CD1c-positive myeloid dendritic cell (primary cell): Measurements from ENCODE around the gene VSIG10.
"Not testable (repeated sequence)": the region's sequence is repeated elsewhere in the genome, so short reads cannot be mapped to it uniquely, and the experiment has no call there.

Experiments
- DNase-seq: peaks from one replicate; pipeline ENCODE4 v3.0.0-alpha.2; 2016; ENCODE audit errors: extremely low spot score

VSIG10 gene, protein sequence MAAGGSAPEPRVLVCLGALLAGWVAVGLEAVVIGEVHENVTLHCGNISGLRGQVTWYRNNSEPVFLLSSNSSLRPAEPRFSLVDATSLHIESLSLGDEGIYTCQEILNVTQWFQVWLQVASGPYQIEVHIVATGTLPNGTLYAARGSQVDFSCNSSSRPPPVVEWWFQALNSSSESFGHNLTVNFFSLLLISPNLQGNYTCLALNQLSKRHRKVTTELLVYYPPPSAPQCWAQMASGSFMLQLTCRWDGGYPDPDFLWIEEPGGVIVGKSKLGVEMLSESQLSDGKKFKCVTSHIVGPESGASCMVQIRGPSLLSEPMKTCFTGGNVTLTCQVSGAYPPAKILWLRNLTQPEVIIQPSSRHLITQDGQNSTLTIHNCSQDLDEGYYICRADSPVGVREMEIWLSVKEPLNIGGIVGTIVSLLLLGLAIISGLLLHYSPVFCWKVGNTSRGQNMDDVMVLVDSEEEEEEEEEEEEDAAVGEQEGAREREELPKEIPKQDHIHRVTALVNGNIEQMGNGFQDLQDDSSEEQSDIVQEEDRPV

DNA sequence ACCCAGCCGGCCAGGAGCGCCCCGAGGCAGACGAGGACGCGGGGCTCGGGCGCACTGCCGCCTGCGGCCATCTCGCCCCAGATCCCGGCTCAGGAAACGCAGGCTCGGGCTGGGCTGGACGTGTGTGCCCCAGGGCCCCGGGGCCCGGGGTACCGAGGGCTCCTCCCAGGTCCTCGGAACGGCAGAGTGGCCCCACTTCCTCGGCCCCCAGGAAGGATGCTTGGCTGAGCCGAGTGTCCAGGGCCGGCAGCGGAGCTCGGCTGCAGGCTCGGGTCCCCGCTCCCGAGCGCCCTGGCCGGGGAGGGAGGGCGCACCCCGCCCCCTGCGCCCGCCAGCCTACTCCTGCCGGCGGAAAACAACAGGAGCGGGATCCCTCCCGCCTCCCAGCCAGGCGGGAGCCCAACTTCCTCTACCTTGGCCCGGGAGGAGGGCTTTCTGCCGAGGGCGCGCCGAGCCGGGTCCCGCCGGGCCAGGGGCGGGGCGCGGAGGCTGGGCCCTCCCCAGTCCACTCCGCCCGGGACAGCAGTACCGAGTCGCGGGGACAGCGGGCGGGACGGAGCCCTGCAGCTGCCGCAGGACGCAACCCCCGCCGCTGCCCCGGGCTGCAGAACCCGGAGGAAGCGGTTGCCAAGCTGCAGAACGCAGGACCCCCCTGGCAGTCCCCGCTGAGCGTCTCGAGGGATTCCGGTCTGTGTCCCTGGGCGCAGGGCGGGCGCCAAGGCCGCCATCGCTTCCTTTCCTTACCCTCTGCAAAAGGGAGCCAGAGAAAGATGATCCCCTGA is at the start of gene VSIG10:
Gene VSIG10, minus strand, starts transcription at position 411 of the 782 bp plus-strand sequence. Its CDS starts 340 bp downstream, at position 71.
- peak; percentile 75 for DNase-seq

DNA sequence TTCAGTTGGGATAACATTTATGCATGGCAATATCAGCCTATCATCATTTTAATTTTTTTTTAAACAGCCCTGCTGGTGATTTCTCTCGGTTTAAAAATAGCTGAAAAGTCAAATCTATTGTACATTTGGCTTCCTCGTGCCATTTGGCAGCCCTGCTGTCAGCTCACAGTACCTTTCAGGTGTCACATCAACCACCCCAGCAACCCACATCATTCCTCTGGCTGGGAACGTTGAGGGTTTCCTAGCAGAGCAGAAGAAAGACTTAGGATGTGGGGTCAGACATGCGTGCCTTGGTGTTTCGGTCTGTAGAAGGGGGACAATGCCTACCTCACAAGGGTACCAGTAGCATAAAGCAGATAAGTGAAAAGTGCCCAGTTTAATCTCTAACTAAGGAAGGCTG is 47.9 kb upstream of the VSIG10 start:
- no peak for DNase-seq

DNA sequence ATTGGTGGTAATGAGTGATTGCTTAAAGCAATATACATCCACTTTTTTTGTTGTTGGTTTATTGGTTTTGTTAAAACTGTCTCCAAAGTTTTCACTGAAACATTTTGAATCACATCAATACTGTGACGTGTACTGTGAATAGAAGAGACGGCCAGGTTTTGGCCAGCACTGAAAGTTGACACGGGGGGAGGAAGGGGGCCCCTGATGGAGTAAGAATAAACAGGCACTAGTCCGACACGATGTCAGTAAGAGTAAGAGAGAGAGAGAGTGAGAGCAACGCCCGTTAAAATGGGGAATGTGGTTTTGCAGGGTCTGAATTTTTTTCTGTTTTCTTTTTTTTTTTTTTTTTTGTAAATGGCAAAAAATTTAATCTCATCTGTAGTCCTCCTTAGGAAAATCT is 46.8 kb upstream of the VSIG10 start:
- no peak for DNase-seq

DNA sequence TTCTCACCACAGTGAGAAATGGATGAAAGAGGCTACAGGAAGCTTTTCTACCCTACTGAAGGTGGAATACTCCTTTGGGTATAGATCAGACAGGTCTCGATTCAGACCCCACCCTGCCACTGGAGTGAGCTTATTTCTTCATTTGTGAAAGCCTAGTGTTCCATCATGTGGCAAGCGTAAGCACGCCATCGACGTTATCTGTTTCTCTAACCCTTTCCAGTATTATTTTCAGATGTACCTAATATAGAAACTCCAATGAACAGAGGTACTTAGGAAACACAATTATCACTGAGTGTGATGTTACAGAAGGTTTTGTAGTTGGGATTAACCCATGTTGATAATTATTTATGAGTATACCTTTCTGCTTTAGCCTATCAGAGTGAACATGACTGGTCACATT is 44.5 kb upstream of the VSIG10 start:
- DNase-seq = no peak

DNA sequence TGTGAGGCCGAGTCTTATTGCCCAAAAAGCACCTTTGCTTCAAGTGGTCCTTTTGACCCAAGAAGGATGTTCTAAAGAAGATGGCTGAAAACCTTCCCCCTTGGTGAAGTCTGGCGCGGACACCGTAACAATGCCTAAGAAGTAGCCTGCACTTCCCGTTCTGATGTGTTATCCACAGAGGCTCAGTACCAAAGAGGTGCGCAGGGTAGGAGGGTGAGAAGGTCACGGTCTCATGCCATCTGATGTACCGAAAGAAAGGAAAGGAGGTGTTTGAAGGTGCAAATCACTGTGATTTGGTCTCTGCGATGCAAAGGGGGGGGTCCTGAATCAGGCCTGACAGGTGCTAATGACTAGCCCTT is 42.0 kb upstream of the VSIG10 start:
- DNase-seq = no peak

DNA sequence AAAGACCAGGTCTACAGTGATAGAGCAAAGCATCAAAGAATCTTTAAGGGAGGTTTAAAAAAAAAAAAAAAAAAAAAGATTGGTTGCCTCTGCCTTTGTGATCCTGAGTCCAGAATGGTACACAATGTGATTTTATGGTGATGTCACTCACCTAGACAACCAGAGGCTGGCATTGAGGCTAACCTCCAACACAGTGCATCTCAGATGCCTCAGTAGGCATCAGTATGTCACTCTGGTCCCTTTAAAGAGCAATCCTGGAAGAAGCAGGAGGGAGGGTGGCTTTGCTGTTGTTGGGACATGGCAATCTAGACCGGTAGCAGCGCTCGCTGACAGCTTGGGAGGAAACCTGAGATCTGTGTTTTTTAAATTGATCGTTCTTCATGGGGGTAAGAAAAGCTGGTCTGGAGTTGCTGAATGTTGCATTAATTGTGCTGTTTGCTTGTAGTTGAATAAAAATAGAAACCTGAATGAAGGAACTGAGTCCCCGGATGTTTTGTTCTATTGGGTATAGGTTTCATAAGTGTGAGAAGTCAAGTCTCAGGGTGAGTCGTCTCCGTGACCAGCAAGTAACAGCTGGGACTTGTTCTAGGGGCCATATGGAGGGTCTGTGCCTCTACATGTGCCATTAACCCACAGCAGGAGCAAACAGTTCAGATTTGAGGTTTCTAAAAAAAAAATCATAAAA is 41.4 kb upstream of the VSIG10 start:
- DNase-seq = no peak

DNA sequence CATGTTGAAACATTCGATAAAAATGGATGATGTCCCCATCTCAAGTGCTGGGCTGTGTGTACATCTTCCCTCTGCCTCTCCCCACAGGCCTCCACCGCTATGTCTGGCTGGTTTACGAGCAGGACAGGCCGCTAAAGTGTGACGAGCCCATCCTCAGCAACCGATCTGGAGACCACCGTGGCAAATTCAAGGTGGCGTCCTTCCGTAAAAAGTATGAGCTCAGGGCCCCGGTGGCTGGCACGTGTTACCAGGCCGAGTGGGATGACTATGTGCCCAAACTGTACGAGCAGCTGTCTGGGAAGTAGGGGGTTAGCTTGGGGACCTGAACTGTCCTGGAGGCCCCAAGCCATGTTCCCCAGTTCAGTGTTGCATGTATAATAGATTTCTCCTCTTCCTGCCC is 40.7 kb upstream of the VSIG10 start:
- DNase-seq = no peak

DNA sequence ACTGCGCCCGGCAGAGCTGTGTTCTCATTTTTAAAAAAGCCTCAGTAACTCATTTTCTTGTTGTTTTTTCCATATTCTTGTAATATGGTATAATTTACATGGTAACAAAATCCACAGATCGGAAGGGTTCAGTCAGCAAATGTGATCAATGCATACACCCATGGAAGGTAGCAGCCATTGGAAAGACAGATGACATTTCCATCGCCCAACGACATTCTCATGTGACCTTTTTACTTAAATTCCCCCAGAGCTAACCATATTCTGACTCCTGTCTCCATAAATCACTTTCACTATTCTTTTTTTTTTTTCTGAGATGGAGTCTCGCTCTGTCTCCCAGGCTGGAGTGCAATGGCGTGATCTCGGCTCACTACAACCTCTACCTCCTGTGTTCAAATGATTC is 37.0 kb upstream of the VSIG10 start:
- DNase-seq = no peak

DNA sequence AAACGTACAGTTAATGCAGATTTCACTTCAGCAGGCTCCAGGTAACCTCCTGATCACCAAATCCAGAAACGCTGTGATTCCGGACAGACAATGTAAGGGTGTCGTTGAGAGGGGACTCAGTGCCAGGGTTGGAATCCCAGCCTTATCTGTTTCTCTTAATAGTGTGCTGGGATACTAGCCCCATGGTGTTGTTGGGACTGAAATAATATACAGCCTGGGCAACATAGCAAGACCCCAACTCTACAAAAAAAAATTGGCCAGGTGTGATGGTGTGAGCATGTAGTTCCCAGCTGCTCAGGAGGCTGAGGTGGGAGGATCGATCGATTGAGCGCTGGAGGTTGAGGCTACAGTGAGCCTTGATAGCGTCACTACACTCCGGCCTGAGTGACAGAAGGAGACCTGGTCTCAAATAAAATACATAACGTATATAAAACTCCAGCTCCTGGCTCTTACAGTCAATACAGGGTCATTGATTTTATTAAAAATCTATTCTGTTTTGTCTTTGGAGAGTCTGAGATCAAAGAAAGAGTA is 33.4 kb upstream of the VSIG10 start:
- DNase-seq = no peak

DNA sequence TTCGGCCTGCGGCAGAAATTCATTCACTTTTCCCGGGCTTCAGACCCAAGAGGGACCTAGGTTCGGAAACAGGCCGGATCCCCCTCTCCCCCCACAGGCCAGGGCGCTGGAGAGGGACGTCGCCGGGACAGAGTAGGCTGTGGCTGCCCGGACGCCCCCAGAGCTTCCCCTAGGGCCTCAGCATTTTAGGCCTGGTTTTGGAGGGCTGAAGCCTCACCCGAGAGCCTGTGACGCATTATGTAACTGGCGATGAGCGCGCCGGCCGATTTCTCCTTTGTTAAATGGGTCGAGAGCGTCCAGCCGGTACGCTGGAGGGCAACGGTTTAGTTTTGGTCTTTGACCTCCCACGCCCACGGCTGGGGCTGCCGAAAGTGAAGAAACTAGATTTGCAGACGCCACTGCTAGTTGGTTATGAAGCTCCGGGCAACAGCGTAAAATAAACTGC is 32.8 kb upstream of the VSIG10 start:
- DNase-seq = peak; percentile 68

DNA sequence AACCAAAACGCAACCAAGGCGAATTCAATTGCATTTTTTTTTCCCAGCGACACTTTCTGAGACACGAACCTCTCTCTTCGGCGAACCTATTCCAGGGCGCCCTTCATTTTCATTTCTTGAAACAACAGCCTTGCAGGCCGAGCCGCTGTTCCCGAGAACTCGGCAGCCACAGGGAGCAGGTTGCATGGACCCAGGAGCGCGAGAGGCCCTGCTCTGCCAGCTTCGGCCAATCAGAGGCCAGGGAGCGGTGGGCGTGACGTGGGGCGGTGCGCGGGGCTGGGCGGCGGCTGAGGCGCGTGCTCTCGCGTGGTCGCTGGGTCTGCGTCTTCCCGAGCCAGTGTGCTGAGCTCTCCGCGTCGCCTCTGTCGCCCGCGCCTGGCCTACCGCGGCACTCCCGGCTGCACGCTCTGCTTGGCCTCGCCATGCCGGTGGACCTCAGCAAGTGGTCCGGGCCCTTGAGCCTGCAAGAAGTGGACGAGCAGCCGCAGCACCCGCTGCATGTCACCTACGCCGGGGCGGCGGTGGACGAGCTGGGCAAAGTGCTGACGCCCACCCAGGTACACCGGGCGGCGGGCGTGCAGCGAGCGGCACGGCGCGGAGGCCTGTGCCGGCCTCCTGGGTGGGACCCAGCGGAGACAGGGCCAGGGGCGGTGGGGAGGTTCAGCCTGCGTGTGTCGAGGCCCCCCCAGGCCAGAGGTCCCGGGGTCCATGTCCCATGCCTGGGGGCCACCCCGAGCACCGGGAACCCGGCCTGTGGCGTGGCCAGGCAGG is 32.2 kb upstream of the VSIG10 start, which contains the start of gene PEBP1:
Gene PEBP1, plus strand, starts transcription at position 337 of the 771 bp plus-strand sequence. Its CDS starts 86 bp downstream, at position 423.
- DNase-seq = peak; percentile 93

DNA sequence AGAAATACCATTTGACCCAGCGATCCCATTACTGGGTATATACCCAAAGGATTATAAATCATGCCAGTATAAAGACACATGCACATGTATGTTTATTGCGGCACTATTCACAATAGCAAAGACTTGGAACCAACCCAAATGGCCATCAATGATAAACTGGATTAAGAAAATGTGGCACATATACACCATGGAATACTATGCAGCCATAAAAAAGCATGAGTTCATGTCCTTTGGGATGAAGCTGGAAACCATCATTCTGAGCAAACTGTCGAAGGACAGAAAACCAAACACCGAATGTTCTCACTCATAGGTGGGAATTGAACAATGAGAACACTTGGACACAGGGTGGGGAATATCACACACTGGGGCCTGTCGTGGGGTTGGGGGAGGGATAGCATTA is 25.6 kb upstream of the VSIG10 start:
- not testable (repeated sequence) for DNase-seq

DNA sequence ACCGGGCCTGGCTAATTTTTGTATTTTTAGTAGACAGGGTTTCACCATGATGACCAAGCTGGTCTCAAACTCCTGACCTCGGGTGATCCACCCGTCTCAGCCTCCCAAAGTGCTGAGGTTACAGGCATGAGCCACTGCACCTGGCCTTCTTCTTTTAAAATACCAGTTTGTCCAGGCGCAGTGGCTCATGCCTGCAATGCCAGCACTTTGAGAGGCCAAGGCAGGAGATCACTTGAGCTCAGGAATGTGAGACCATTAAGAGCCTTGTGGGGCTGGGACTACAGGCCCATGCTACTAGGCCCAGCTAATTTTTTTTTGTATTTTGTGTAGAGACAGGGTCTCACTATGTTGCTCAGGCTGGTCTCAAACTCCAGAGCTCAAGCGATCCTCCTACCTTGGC is 24.1 kb upstream of the VSIG10 start:
- no peak for DNase-seq

DNA sequence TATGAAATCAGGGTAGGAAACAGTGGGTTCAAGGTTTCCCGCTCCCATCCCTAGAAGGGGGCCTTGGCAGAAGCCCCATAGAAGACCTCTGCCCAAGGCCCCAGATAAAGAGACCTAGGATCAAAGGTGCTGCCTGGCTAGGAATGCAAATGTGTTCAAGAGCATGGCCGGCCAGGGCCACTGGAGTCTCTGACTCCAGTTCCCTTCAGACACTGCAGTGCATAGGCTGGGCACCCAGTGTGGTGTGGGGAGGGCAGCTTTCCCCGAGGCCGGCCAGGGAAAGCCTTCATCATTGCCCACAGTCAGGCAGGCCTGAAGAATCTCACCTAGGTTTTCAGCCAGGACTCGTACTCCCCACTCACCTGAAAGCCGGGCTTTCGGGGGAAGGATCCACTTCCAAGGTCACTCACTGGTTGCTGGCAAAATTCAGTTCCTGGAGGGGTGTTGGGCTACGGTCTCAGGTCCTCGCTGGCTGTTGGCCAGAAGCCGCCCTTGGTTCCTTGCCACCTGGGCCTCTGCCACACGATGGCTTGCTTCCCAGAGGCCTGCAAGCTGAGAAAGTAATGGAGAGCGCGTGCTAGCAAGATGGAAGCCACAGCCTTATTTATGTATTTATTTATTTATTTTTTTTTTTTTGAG is 22.4 kb upstream of the VSIG10 start:
- no peak for DNase-seq

DNA sequence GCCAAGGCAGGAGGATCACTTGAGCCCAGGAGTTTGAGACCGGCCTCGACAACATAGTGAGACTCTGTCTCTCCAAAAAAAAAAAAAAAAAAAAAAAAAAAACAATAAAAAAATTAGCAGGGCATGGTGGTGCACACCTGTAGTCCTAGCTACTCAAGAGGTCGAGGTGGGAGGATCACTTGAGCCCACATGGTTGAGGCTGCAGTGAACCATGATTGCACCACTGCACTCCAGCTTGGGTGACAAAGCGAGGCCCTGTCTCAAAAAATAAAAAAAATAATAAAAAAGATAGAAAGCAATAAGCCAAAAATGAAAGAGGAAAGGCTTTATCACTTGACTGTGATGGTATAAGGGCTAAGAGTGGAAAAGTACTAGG is 21.9 kb upstream of the VSIG10 start:
- DNase-seq = no peak

DNA sequence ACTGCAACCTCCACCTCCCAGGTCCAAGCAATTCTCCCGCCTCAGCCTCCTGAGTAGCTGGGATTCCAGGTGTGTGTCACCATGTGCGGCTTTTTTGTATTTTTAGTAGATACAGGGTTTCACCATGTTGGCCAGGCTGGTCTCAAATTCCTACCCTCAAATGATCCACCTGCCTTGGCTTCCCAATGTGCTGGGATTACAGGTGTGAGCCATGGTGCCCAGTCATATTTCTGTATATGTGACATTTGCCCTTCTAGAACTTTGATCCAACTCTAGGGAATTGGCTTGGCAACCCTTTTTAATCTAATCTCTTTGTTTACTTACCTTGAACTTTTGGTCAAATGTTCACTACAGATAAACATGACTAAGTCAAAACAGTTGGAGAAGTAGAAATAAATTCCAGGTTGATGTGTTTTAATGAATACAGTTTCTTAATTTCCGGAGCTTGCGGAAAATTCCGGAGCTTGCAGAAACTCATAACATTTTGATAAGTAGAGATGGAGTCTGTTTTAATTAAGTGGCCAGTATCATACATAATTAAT is 20.6 kb upstream of the VSIG10 start:
- DNase-seq = no peak

DNA sequence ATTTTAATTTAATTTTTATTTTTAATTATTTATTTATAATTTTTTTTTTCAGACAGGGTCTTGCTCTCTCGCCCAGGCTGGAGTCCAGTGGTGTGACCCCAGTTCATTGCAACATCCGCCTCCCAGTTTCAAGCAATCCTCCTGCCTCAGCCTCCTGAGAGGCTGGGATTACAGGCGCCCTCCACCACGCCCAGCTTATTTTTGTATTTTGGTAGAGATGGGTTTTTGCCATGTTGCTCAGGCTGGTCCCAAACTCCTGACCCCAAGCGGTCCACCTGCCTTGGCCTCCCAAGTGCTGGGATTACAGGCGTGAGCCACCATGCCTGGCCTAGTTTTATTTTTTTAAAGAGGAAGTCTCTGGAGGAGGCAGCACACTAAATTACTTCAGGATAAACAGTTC is 18.5 kb upstream of the VSIG10 start:
- no peak for DNase-seq

DNA sequence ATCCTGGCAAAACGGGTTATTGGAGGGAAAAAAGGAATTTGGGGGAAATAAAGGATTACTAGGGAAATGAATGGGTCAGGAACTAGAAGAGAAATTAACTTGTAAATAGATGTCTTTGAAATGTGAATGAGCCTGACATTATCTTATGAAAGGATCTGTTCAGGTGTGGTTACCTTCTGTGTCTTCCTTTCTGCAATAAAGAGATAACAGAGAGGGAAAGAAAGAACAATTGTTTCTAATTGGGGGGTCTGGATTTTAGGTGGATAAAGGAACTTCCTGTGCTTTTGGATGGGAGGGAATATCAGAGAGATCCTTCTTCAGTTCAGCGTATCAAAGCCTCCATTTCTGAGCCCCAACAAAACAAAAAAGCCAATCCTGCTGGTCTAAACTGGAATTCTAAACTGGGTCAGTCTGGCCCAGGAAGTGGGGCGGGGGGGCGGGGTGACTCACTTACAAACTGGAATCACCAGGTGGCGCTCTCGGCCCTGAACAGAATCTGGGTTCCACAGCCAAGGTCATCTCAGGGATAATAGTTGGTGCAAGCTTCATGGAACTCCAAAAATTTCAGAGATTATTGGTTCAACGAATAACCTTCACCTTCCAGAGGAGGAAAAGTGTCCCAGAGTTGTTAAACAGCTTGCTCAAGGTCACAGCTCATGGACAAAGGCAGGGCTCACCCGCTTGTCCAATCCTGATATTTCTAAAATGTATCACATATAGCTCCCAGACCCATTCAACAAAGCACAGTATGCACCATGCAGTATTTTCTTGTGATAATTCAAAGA is 17.0 kb upstream of the VSIG10 start:
- peak; percentile 74 for DNase-seq

DNA sequence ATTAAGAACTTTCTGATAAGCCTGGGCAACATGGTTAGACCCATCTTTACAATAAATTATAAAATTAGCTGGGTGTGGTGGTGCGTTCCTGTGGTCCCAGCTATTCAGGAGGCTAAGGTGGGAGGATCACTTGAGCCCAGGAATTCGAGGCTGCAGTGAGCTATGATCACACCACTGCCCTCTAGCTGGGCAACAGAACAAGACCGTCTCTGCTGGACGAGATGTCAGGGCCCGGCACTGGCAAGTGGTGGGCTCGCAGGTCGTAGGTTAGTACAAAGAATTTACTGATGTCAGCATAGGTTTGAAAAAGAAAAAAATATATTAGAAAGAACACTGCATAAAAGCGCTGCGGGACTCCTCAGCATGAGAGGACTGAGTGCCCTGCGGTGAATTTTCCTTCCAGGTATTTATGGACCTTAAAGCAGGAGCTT is 15.7 kb upstream of the VSIG10 start:
- no peak for DNase-seq

DNA sequence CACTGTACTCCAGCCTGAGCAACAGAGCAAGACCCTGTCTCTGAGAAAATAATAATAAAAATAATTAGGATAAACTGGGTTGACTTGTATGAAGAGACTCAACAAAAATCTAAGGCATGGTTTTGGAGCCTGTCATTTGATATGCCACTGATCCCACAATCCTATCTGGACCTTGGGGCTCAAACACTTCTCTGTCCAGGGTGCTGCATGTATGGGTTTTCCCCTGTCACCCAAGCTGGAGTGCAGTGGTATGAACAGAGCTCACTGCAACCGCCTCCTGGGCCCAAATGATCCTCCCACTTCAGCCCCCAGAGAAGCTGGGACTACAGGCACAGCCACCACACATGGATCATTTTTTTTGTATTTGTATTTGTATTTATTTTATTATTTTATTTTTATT is 5.3 kb upstream of the VSIG10 start:
- DNase-seq = no peak
